ENCODE results near the gene KCNJ15.

The KCNJ15 gene

DNA sequence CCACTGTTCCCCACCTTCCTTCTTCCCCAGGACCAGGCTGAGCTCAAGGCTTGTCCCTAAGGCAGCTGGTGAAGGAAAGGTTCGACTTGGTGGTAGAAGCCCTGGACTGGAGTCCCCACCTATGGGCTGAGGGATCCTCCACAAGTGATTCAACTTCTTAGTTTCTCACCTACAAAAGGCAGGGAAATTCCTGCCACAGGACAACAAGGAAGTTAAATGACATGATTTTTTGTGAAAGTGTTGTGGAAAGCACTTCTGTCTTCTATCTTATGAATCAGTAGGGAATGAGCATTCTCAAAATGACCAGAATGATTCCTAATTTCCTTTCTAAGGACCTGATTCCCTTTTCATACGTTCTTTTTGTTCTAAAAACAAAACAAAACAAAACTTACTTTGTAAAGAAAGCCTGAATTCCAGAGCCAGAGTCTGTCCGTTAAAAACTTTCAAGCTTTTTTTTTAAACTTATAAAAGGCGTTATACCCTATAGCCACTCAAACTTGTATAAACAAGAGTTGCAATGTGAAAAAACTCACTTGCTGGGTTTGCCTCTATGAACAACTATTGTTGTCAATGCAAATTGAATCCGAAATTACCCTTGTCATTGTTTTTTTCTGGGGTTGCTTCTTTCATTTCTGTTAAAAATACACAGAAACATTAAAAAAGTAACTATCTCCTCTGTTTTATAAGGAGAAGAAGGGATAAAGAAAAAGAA lies 12.2 kb downstream of the KCNJ15 start:
- no peak for DNase-seq

DNA sequence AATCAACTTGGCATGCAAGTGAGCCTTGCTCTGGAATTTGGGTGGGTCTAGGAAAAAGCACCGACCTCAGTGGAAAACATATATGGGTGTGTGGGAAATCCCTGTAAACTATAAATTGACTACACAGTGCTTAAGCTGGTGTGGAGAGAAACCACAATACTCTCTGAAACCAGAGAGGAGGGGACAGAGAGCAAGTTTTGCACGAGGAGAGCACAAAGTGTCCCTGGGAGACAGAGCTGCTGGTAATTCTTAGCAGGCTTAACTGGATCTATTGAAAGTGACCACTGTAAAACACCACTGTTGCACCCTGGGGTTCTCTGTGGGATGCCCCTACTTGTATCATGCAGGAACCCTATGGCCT lies 12.8 kb downstream of the KCNJ15 start:
- DNase-seq: no peak

DNA sequence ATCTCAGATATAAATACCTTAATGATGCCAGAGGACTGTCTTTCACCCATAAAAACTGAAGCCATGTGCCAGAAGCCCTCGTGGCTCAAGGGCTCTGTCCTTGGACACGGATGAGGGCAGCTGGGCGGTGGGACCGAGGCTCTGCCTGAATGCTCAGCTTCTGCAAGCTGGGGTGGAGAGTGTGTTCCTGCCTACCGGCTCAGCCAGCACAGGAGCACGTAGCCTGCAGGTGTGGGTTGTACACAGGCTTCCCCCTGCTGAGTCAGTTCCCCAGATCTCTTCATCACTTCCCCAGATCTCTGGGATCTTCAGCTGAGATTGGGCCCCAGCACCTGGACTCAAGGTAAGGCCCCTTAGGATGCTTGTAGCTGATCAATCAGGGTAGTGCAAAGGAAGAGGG lies 15.4 kb downstream of the KCNJ15 start:
- DNase-seq: no peak

DNA sequence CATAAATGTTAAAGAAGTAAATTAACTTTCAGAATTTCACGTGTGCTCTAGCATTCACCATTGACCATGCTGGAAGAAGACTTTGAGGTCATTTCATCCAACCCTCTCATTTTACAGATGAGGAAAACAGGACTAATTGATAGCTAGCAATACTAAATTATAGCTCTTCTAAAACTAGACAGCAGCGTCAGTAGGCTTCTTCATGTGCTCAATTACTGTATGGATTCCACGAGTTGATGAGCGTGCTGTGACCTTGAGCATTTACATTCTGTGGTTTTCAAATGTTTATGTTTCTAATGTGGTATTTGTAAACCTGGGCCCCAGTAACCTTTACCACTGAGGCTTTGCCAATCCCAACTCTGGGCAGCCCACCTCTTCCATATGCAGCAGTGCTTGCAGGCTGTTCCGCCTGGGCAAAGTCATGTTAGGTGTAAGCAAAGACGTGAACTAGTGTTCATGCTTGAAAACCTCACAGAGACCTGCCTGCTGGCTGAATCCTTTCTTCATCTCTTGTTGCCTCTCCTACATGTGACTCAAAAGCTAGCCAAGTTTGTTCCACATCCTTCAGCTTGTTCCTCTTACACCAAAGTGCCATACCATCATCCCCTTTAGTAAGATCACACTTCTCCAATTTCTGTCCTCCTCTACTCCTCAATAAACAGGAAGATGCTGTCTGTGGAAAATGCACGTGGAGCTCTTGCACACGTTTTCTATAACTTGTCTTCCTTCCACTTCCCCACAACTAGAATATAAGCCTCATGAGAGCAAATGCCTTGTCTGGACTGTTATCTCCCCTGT lies 17.2 kb downstream of the KCNJ15 start:
- no peak for DNase-seq

DNA sequence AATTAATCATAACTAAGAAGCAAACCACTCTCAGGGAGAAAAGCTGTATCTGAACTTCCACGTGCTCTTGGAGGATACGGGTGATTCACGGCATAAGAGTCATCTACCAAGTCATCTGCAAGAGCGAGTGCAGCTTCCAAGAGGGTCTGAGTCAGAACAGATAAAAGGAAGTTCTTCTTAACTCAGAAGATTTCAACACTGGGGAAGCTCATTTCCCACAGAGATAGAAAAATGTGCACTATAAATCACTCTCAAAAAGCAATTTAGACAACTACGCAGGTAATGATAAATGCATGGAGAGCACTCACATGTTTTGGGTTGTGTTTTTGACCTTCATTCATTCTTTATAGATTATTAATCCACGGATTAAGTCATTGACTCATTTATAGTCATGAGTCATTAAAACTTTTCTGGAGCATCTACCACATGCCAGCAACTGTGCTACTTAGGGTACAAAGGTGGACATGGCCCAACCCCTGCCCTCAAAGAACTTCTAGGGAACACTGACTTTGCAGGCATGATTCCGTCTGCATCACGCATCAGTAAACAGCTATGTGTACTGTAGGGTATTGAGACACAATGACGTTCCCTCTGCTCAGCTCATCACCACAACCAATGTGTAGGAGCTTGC lies 20.8 kb downstream of the KCNJ15 start:
- DNase-seq: no peak

DNA sequence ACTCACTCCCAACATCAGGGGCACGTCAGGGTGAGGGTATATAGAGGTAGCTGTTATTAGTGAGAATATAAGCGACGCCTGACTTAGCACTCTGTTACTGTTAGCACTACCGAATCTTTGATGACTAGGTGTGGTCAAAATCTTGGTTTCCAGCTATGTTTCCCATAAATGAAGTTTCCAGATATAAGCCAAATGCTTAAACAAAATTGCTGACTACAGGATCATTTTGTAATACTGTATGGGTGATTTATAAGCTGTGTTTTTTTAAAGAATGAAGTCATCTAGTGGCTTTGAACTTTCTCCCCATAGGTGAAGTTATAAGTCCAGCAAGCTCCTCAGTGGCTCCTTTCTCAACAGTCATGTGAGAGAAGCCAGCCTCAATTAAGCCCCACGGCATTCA lies 23.7 kb downstream of the KCNJ15 start:
- no peak for DNase-seq

DNA sequence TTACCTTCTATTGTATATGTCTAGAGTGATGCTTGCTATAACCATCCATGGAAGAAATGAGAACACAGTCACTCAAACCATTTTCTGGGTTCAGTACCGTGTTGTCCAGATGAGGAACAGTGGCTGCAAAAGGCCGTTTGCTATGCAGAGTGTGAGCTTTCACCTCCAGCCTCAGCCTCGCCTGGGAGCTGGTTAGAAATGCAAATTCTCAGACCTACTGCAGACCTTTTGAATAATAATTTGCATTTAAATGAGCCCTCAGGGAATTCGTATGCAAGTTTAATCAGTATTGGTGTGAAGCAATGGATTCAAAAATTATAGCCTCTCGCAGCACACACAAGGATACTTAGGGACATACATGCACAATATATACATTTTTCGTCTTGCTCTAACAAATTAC lies 24.1 kb downstream of the KCNJ15 start:
- DNase-seq: no peak

DNA sequence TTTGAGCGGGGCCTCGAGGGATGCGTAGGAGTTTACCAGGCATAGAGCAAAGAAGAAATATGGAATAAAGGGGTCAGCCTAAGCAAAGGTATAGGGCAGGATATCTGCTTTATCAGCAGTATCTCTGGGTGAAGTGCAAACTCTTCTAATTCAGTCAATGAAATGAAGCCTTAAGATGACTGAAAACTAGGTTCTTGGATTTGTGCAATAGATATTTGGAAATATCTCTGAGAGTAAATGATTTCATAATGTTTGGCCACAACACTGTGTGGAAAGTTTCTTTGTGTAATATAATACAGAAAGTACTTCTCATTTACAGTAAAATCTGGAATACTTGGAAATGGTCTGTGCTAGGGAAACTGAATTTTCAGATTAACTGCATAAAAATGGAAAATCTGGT lies 26.1 kb downstream of the KCNJ15 start:
- no peak for DNase-seq

DNA sequence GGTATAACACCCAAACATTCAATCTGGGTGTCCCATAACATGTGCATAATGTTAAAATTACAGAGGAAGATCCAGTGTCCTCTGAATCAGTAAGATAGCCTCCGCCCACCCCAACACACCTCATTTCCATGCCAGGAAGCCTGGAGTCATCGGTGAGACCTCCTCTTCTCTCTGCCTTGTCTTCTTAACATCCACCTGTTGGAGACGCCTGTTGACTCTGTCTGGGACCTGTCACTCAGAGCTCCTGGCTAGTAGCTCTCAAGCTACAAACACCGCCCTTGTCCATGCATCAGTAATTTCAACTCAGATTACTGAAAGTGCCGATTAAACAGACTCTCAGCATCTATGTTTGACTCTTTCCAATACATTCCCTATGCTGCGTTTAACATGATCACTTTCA lies 27.4 kb downstream of the KCNJ15 start:
- no peak for DNase-seq

DNA sequence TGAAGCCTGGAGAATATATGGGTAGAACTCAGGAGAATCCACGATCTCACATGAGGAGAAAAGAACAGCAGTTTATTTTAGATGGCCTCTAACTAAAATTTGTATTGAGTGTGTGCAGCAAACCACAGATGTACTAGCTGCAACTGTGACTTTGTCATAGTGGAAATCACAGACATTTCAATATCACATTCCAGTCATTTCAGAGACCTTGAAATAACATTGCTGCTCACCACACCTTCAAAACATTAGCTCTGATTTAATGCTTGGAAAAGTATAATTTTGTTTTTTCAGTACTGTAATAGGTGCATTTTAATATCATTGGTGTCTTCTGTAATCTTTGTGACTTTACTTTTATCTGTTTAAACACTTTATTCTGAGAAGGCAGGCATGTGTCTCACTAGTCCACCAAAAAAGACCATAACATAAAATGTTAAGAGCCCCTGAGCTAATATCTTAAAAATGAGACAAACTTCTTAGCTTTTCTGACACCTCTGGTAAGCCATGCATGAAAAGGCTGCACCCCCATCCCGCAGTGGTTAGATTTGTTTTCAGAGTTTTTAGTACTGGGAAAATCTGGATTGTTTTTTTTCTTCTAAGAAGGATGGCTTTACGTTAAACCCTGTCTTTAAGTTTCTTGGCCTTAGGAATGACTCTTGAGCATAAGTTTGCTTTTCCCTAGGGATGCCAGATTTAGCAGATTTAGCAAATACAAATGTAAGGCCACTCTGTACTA lies 30.1 kb downstream of the KCNJ15 start:
- DNase-seq: no peak

DNA sequence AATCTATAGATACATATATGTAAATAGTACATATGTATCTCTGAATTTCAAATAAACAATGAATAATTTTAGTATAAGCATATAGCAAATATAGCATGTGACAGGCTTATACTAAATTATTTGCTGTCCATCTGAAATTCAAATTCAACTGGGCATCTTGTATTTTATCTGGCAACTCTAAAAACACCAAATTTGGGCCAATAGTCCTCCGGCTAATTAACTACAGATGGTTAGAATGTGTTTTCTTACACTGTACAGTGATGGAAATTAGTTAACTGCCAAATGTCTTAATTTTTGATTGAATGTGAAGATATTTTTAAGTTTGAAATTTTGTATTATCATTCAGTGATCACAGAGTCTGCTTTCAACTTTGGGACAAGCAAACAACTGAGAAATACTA lies 30.7 kb downstream of the KCNJ15 start:
- DNase-seq: no peak

DNA sequence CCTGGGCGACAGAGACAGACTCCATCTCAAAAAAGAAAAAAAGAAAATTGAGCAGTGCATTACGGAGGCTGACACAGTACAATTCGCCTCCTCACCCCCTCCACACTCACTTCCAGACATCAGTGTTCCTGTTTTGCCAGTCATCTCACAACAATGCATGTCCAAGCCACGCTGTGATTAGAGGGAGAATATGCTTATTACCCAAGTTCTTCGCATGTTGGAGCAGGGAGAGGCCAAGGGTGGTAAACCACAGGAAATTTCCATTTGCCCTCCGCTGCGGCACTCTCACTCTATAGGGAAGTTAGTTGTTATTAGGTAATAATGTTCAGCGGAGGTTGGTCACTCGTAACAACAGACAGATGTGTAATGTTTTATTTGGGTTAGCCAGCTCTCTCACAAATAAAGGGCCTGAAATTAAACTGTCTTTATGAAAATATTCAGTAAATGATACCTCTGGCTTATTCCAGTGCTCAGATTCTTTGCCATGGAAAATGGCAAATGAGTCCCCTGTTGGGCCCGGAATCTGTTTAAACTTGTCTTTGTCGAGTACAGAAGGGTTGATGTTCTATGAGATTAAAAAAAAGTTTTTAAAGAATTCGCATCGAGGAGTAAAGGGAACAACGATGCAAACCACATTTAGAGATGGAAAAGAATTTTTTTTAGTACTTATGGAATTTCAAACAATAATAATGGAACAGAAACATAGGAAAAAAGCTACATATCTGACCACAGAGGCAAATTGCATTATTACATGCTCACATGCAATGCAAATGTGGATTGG lies 33.1 kb downstream of the KCNJ15 start:
- no peak for DNase-seq

DNA sequence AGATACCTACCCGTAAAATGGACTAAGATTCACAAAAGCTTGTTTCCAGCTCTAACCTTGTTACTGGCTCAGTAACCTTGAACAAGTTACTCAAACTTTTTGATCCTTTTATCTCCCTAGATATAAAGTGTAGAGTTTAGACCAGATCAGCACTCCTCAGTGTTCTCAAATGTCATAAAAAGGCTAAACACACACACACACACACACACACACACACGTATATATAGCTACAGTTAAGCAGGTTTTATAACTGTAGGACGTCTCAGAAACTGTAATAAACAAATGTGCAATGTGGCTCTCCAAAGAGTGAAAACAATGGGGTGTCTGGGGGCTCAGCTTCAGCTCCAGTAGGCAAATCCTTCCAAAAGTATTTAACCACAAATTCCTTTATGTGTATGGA lies 34.0 kb downstream of the KCNJ15 start:
- no peak for DNase-seq

DNA sequence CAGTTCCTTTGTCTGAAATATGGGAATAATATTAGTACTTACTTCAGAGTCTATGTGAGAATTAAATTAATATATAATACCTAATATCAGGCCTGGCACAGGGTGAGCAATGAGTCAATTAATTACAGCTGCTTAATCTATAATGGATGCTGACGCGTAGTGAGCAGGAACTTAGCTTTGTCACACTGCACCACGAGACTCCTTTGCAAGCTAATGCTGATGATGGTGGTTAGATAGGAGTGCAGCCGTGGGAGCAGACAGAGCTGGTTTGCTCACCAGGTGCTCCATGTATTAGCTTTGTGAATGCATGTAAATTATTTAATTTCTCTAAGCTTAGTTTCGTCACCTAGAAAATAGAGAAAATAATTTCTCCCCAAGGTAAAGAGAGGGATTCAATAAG lies 35.1 kb downstream of the KCNJ15 start:
- no peak for DNase-seq

DNA sequence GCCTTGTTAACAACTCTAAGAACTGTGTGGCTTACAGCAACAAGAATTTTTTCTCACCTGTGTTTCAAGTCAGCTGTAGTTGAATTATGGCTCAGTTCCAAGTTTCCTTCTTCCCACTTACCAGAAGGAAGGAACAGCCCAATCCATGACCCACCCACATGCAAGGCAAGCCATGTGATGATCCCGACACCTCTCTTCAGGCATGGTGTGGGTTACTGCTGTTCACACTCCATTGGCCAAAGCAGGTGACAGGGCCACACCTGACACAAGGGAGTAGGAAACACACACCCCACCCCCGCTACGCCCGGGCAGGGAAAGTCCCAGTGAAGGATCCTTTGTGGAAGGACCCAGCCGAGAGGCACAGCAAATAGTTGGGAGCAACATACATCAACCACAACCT lies 36.3 kb downstream of the KCNJ15 start:
- DNase-seq: no peak

DNA sequence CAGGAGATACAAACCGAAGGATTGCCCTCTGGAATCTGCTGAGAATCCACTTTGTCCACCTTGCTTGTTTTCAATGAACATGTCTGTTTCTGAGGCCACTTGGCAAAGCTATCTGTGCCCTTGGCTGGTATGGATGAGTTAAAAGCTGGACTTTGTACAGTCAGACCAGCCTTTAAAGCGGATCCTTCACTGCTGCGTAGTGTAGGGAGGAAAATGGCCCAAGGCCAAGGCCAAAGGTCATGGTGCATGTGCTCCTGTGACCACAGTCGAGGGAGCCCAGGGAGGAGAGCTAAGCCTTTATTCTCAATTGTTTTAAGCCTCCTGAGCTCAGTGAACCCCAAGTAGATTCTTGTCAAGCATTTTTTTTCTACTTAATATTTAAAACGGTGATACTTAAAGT lies 37.0 kb downstream of the KCNJ15 start:
- DNase-seq: no peak

DNA sequence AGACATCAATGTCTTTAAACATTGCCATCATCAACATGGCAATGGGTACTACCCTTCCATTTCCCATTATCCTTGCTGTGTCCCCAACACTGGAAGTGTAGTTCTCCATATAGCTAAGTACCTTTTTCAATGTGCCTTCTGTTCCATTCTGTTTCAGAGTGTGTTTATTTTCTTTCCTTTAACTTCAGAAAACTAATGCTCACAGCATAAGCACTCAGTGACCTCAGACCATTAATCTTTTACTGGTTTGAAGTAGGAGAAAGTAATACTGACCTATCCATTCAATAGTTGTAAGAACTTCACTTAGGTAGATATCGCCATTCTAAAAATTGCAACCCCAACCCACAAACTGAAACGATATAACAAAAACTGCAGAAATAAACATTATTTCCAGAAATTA lies 37.8 kb downstream of the KCNJ15 start:
- no peak for DNase-seq

DNA sequence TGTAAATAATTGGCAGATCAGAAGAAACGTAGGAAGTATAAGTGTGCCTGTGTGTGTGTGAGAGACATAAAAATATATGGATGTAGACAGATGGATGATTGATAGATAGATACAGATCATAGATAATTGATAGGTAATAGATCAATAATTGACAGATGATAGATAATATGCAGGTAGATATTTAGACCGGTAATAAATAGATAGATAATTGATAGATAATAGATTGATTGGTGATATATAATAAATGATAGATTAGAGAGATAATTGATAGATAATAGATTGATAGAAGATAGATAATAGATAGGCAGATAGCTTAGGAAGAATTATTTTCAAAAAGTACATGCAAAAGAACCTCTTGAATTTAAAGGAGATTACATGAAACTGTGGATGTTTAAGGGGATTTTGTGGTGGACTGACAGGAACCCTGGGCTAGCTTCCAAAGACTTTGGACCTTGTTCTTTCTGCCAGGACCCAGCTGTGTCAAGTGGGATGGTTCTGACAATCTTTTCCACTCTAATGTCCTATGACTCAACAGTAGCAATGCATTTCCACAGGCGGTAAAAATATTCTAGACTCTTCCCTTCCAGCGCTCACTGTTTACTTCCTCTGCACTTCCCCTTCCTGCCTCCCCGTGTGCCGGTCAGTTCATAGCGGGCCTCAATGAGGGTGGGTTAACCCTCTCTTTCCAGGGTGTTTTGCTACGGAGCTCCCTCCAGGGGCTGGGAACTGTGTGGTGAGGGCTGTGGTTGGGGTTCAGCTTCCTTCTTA lies 39.4 kb downstream of the KCNJ15 start:
- DNase-seq: no peak

DNA sequence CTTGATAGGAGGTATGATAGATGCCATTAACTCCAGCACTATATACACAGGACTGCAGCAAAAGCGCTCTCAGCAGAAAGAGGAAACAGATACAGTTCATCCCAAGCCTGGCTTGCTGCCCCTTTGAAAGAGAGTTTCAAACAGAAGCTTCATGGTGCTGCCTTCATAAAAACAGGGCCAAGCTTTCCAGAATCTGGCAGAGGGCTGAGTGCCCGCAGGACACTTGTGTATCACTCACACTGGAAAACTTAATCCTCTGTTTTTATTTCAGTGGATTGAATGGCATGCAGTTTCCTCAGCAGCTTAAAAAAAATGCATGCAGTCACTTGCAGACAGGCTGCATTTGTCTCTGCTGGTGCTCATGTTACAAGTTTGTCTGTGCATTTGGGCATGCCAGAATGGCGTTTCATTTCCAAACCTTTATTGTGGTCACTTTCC lies 40.4 kb downstream of the KCNJ15 start:
- DNase-seq: no peak

DNA sequence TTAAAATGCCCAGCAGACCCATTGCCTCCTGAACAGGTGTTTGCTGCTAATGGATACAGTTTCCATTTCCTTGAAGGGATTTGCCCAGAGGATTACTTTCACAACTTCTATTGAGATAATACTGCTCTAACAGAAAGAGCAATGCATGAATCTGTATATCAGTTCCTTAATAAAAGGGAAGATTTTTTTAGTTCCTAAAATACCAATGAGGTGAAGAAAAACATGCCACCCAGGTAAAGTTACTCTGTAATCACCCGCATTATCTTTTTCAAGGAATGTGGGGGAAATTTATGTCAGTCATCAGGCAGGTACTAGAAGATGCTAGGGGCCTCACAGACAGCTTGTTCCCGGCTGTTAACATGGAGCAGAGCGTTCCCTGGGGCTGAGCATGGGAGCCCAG lies 41.1 kb downstream of the KCNJ15 start:
- DNase-seq: no peak

DNA sequence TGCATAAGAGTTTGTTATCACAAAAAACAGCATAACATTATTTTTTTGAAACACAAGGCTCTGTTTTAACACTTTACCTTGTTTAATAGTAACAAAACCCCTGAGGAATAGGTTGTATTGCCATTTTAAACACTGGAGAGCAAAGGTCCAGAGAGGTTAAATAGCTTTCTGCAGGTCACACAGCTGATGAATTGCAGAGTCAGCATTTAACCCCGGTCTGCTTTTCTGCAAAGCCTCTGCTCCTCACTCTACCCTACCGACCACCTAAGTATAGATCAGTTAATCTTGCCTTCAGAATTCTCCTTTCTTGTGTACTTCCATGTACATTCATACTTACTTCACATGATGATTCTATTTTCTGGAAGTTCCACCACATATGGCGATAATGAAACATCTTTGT lies 42.0 kb downstream of the KCNJ15 start:
- DNase-seq: no peak

DNA sequence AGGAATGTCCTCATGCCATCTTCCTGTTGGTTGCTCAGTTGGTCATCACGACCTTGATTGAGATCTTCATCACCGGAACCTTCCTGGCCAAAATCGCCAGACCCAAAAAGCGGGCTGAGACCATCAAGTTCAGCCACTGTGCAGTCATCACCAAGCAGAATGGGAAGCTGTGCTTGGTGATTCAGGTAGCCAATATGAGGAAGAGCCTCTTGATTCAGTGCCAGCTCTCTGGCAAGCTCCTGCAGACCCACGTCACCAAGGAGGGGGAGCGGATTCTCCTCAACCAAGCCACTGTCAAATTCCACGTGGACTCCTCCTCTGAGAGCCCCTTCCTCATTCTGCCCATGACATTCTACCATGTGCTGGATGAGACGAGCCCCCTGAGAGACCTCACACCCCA lies 42.9 kb downstream of the KCNJ15 start:
- no peak for DNase-seq

All from activated effector memory CD4-positive, alpha-beta T cell treated with anti-CD3 and anti-CD28 coated beads, Interleukin-2, amount 50 U/mL, for 16 hours (primary cell).